K562 (cell line): ENCODE data around the gene PYCR2. TPM values are rescaled to one million over a fixed set of nuclear protein-coding genes. Genes with fewer than 3 reads are reported as not detected.

Source experiments
- ATAC-seq: fragments of 200-7000 bp; cut with Tn5 transposase; 3 replicates; pipeline ENCODE4 v1.9.1; 2020; ENCODE audit warnings: moderate library complexity
- BruUV-seq: library from RNA; stranded (reverse); fragments of 400-500 nt; replicated peaks from 2 replicates; lab custom pipeline; 2021; lab: Mats Ljungman, UMichigan
- CTCF ChIA-PET: fragments of 300-600 bp; formaldehyde crosslinking; extraction: SDS; loops from one replicate; lab custom pipeline; 2021; ENCODE audit warnings: low intra/inter-chr PET ratio; lab: Yijun Ruan, JAX
- POLR2A ChIA-PET: fragments of 300-600, 350-650 bp; sonication (Branson Sonifier 250); formaldehyde crosslinking; extraction: SDS; loops from one replicate; lab custom pipeline; 2021; ENCODE audit warnings: antibody characterized with exemption, inconsistent platforms; lab: Yijun Ruan, JAX
- DNase-seq, 4 experiments: peaks; one replicate each; pipeline versions ENCODE4 v3.0.0 to v3.0.0-alpha.2; 2011 to 2018; ENCODE audit warnings: low spot score in 3 of 4, mixed read lengths in 3 of 4; ENCODE audit errors: extremely low read depth in 1 of 4
- FAIRE-seq: peaks from 2 replicates; lab custom pipeline; 2011; peaks lifted over from hg19 to GRCh38; lab: Jason Lieb, UNC
- H2AFZ ChIP-seq: 2 replicates; pipeline ENCODE4 v1.6.0; 2011; ENCODE audit warnings: low read depth, low read length, control low read depth, inconsistent platforms
- H3K27ac ChIP-seq: fragments of 200-600 bp; 3 replicates; pipeline ENCODE4 v1.8.0; 2011; ENCODE audit warnings: low read depth, mild to moderate bottlenecking, control low read depth, inconsistent platforms, low read length, moderate library complexity, mixed read lengths; ENCODE audit errors: extremely low read depth
- H3K27me3 ChIP-seq, 2 experiments: fragments of 300-600 bp in 1 of 2; 2 replicates in 1 of 2; 3 replicates in 1 of 2; pipeline versions ENCODE4 v1.6.0 to v1.8.0; 2011; ENCODE audit warnings: inconsistent platforms in 2 of 2, low read length in 2 of 2, mild to moderate bottlenecking in 1 of 2, mixed read lengths in 1 of 2, moderate library complexity in 1 of 2; ENCODE audit not compliant: control insufficient read depth in 2 of 2, insufficient read depth in 2 of 2
- H3K36me3 ChIP-seq: fragments of 300-600 bp; 3 replicates; pipeline ENCODE4 v1.8.0; 2011; ENCODE audit warnings: mild to moderate bottlenecking, low read length, inconsistent platforms; ENCODE audit not compliant: control insufficient read depth, insufficient read depth
- H3K4me1 ChIP-seq, 2 experiments: fragments of 200-600 bp in 1 of 2; replicated peaks in 1 of 2; 2 replicates in 1 of 2; 3 replicates in 1 of 2; pipeline versions ENCODE4 v1.5.1 to v1.8.0; 2011; ENCODE audit warnings: inconsistent platforms in 2 of 2, low read length in 2 of 2, mild to moderate bottlenecking in 1 of 2, mixed read lengths in 1 of 2, moderate library complexity in 1 of 2; ENCODE audit not compliant: control insufficient read depth in 2 of 2, insufficient read depth in 2 of 2
- H3K4me2 ChIP-seq: 2 replicates; pipeline ENCODE4 v1.6.1; 2011; ENCODE audit warnings: low read length, control low read depth, inconsistent platforms, mixed read lengths; ENCODE audit not compliant: insufficient read depth
- H3K4me3 ChIP-seq: fragments of 200-600 bp; sonication (generic), shearing (Covaris generic); 2 replicates; pipeline ENCODE4 v1.5.1; 2016; ENCODE audit warnings: control low read depth, inconsistent platforms
- H3K79me2 ChIP-seq: fragments of 200-600 bp; 3 replicates; pipeline ENCODE4 v1.8.0; 2011; ENCODE audit warnings: low read length, inconsistent platforms; ENCODE audit not compliant: control insufficient read depth, insufficient read depth
- H3K9ac ChIP-seq, 2 experiments: 2 replicates each; pipeline versions ENCODE4 v1.6.0 to v1.6.1; 2011; ENCODE audit warnings: low read depth in 2 of 2, low read length in 2 of 2, control low read depth in 1 of 2, inconsistent platforms in 1 of 2, mild to moderate bottlenecking in 1 of 2, mixed read lengths in 1 of 2; ENCODE audit not compliant: insufficient read depth in 1 of 2
- H3K9me1 ChIP-seq: one replicate; pipeline ENCODE4 v1.6.0; 2011; ENCODE audit warnings: inconsistent platforms, mild to moderate bottlenecking, low read length, moderate library complexity; ENCODE audit not compliant: control insufficient read depth, insufficient read depth
- H3K9me3 ChIP-seq: replicated peaks from 2 replicates; pipeline ENCODE4 v1.5.1; 2011; ENCODE audit warnings: low read depth, low read length, inconsistent platforms; ENCODE audit not compliant: control insufficient read depth, insufficient read depth
- H4K20me1 ChIP-seq: replicated peaks from 2 replicates; pipeline ENCODE4 v1.6.1; 2011; ENCODE audit warnings: low read length, inconsistent platforms, mixed read lengths; ENCODE audit not compliant: control insufficient read depth, insufficient read depth
- E2F8 ChIP-seq: fragments of 450-650 bp; IDR thresholded peaks from 2 replicates; pipeline ENCODE4 v1.7.1; 2018; ENCODE audit warnings: mild to moderate bottlenecking, low read depth; ENCODE audit not compliant: partially characterized antibody
- GTF3C2 ChIP-seq: IDR thresholded peaks from 3 replicates; pipeline ENCODE4 v1.6.1; 2011; ENCODE audit warnings: borderline replicate concordance, mild to moderate bottlenecking, moderate library complexity; ENCODE audit not compliant: insufficient read length; ENCODE audit errors: extremely low read depth
- KAT2B ChIP-seq: IDR thresholded peaks from one replicate; pipeline ENCODE4 v1.6.1; 2012; ENCODE audit warnings: low read depth, mild to moderate bottlenecking, control low read depth, inconsistent platforms, low read length, moderate library complexity
- MYC ChIP-seq, 2 experiments: fragments of 250-450 bp in 1 of 2; sonication (Bioruptor Pico) in 1 of 2; IDR thresholded peaks; 2 replicates each; pipeline versions ENCODE4 v1.5.1 to v1.6.1; 2012 to 2021; ENCODE audit warnings: low read depth in 2 of 2, borderline replicate concordance in 1 of 2, improper control_type of control experiment in 1 of 2, low read length in 1 of 2, mild to moderate bottlenecking in 1 of 2, moderate library complexity in 1 of 2
- XRCC3 ChIP-seq: fragments of 450-650 bp; IDR thresholded peaks from 2 replicates; pipeline ENCODE4 v1.6.1; 2017; ENCODE audit warnings: mild to moderate bottlenecking, moderate library complexity
- ZNF263 ChIP-seq: sonication (generic); formaldehyde crosslinking; IDR thresholded peaks from 2 replicates; pipeline ENCODE4 v1.8.0; 2022; ENCODE audit warnings: mild to moderate bottlenecking, missing genetic modification reagents, borderline replicate concordance
- WGBS: fragments of 100-300 bp; shearing (Covaris generic); methylation state at CpG from one replicate; pipeline ENCODE4 v1.1.6; 2016; ENCODE audit warnings: low coverage, mixed read lengths; ENCODE audit not compliant: insufficient coverage; ENCODE audit errors: missing lambda C conversion rate; 5-methylcytosine and 5-hydroxymethylcytosine counted together
- in situ Hi-C: fragments of 300-500 bp; cut with MboI; formaldehyde crosslinking; loops from 4 replicates; pipeline ENCODE4 v1.15.0; 2018; ENCODE audit warnings: inconsistent platforms, mixed read lengths
- intact Hi-C: fragments of 100-400 bp; cut with micrococcal nuclease; formaldehyde crosslinking; loops from 2 replicates; pipeline ENCODE4 v1.14.2; 2022
- polyA plus RNA-seq, 8 experiments: library from polyadenylated mRNA; depleted of rRNA in 4 of 8; stranded (reverse) in 5 of 8; unstranded in 3 of 8; fragments of >200 nt; fragmentation: Nextera tagmentation in 2 of 8; fragmentation: Illumina TruSeq in 1 of 8; extraction: Ambion mirVana in 2 of 8; extraction: Trizol in 1 of 8; gene quantifications; 2 replicates each; pipeline versions ENCODE4 v1.2.1 to v1.2.3, GENCODE V29; 2011 to 2014; ENCODE audit warnings: inconsistent platforms in 1 of 8, missing spikeins in 1 of 8
- total RNA-seq, 7 experiments: library from RNA; depleted of rRNA in 6 of 7; stranded (reverse); fragments of >200 nt in 6 of 7; fragmentation: Illumina TruSeq in 2 of 7; extraction: Trizol in 2 of 7; gene quantifications; 2 replicates each; pipeline versions ENCODE4 v1.2.1 to v1.2.3, GENCODE V29; 2011 to 2021; ENCODE audit warnings: low replicate concordance in 1 of 7

PYCR2 gene
- total and polyA plus RNA-seq, 9 of the 15 experiments (the other 6 are each of a cell fraction or from before 2014, with no cell fraction given): 5.5 to 219 (median 127) TPM

GRCh38 chr1:225908773-225909172, 15.3 kb downstream of the PYCR2 start:
- 45% methylated on average over 2 of the region's 2 CpGs for WGBS
- Histone ChIP-seq H3K9ac (no peak overlapping the region), H3K9me1 (no peaks in the 10 kb centered on the region), H3K36me3 (no peaks in the 10 kb centered on the region), H2AFZ (no peak overlapping the region), H3K27ac (no peak overlapping the region), H3K9me3 (no peaks in the 10 kb centered on the region), H3K4me2 (no peak overlapping the region), H4K20me1 (no peaks in the 10 kb centered on the region), H3K27me3 (no peaks in the 10 kb centered on the region), H3K4me1 (peaks cover 0 to 10% of the 10 kb centered on the region in 2 experiments; a peak in 2 of 5 replicates), H3K4me3 (no peak overlapping the region), H3K79me2 (no peaks in the 10 kb centered on the region)
- CTCF ChIA-PET: no interaction called here
- no TSS peak for BruUV-seq
- TF ChIP-seq KAT2B (no peak), GTF3C2 (no peak), XRCC3 (no peak), ZNF263 (no peak), MYC (IDR thresholded peaks at IDR 0.05; ENCODE audit: low read depth, low read length) (no peak), MYC (CRISPR knock-in tag; IDR thresholded peaks at IDR 0.05; ENCODE audit: borderline replicate concordance, low read depth) (no peak), E2F8 (no peak)
- intact Hi-C loops: no loop called here
- POLR2A ChIA-PET: interaction anchor here (0.6 kb wide), 2 partner anchors 14 to 18 kb away, joined by 3 to 4 read pairs; no protein-coding TSS in a partner anchor
- FAIRE-seq (no peak), ATAC-seq (no peak), DNase-seq (peak in 1 of 4 experiments; percentile 6)
- in situ Hi-C loops: no loop called here
